BLaER1 treated with 17β-estradiol and CSF1 and Interleukin-3, amounts not matched to agents 10 nM and 100 nM (cell line): ENCODE results near the gene LPIN1.

Experiments used
- H3K27ac ChIP-seq, 11 experiments: shearing (Covaris generic); formaldehyde crosslinking; 2 replicates each; pipeline ENCODE4 v1.8.1; 2022
- H3K27me3 ChIP-seq, 11 experiments: shearing (Covaris generic); formaldehyde crosslinking; 2 replicates each; pipeline ENCODE4 v1.8.1; 2022
- H3K36me3 ChIP-seq, 11 experiments: shearing (Covaris generic); formaldehyde crosslinking; 2 replicates each; pipeline ENCODE4 v1.8.1; 2022
- H3K4me1 ChIP-seq, 10 experiments: shearing (Covaris generic); formaldehyde crosslinking; 2 replicates each; pipeline ENCODE4 v1.8.1; 2022
- H3K4me2 ChIP-seq, 11 experiments: shearing (Covaris generic); formaldehyde crosslinking; 2 replicates each; pipeline ENCODE4 v1.8.1; 2022
- H3K4me3 ChIP-seq, 10 experiments: shearing (Covaris generic); formaldehyde crosslinking; 2 replicates each; pipeline ENCODE4 v1.8.1; 2022
- H3K9ac ChIP-seq, 11 experiments: shearing (Covaris generic); formaldehyde crosslinking; 2 replicates each; pipeline ENCODE4 v1.8.1; 2022
- H3K9me3 ChIP-seq, 11 experiments: shearing (Covaris generic); formaldehyde crosslinking; replicated peaks in 1 of 11; 2 replicates each; pipeline ENCODE4 v1.8.1; 2022
- H4K20me1 ChIP-seq, 11 experiments: shearing (Covaris generic); formaldehyde crosslinking; 2 replicates each; pipeline ENCODE4 v1.8.1; 2022
- Cebpa-rat ChIP-seq, 11 experiments: shearing (Covaris generic); IDR thresholded peaks; 2 replicates each; pipeline ENCODE4 v1.8.1; 2022

The LPIN1 gene

GRCh38 chr2:11745613-11746375 lies 638 bp upstream of the LPIN1 start:
- H3K4me2 ChIP-seq = peak overlapping the region; percentile 72 to 97 (median 86)
- H3K27me3 ChIP-seq = no peaks in the 10 kb centered on the region
- H3K9me3 ChIP-seq = no peaks in the 10 kb centered on the region
- H3K36me3 ChIP-seq = no peaks in the 10 kb centered on the region
- H3K4me3 ChIP-seq = peak overlapping the region in 7 of 10 experiments; percentile 41 to 93 (median 76); a peak in 14 of 20 replicates
- peak overlapping the region in 9 of 11 experiments; percentile 60 to 93 (median 79); a peak in 21 of 22 replicates for H3K27ac ChIP-seq
- H3K9ac ChIP-seq = peak overlapping the region; percentile 48 to 93 (median 89); a peak in 19 of 22 replicates
- peaks cover 27 to 40% (median 33%) of the 10 kb centered on the region in 11 experiments; a peak in 21 of 22 replicates for H4K20me1 ChIP-seq
- peaks cover 72 to 84% (median 76%) of the 10 kb centered on the region in 10 experiments for H3K4me1 ChIP-seq
- TF ChIP-seq Cebpa-rat (IDR thresholded peaks at IDR 0.05) = no peak

GRCh38 chr2:11746807-11747459 lies 501 bp downstream of the LPIN1 start:
- peak overlapping the region; percentile 62 to 93 (median 89); a peak in 21 of 22 replicates for H3K27ac ChIP-seq
- H4K20me1 ChIP-seq = peaks cover 30 to 48% (median 39%) of the 10 kb centered on the region in 11 experiments; a peak in 21 of 22 replicates
- H3K4me3 ChIP-seq = peak overlapping the region; percentile 72 to 93 (median 81)
- no peaks in the 10 kb centered on the region for H3K9me3 ChIP-seq
- H3K27me3 ChIP-seq = no peaks in the 10 kb centered on the region
- H3K4me2 ChIP-seq = peak overlapping the region; percentile 91 to 98 (median 94)
- H3K4me1 ChIP-seq = peaks cover 82 to 92% (median 86%) of the 10 kb centered on the region in 10 experiments
- H3K9ac ChIP-seq = peak overlapping the region; percentile 84 to 93 (median 91)
- TF ChIP-seq Cebpa-rat (IDR thresholded peaks at IDR 0.05) = no peak
- no peaks in the 10 kb centered on the region for H3K36me3 ChIP-seq

- no peak for TF ChIP-seq Cebpa-rat (IDR thresholded peaks at IDR 0.05)
- H3K4me2 ChIP-seq = peak overlapping the region; percentile 91 to 98 (median 94)
- no peaks in the 10 kb centered on the region for H3K9me3 ChIP-seq
- no peaks in the 10 kb centered on the region for H3K27me3 ChIP-seq
- peak overlapping the region; percentile 84 to 93 (median 91) for H3K9ac ChIP-seq
- peak overlapping the region in 10 of 11 experiments; percentile 19 to 93 (median 89); a peak in 19 of 22 replicates for H3K27ac ChIP-seq
- no peaks in the 10 kb centered on the region for H3K36me3 ChIP-seq
- peaks cover 78 to 93% (median 91%) of the 10 kb centered on the region in 10 experiments for H3K4me1 ChIP-seq
- peak overlapping the region; percentile 72 to 93 (median 81) for H3K4me3 ChIP-seq
- peaks cover 37 to 55% (median 47%) of the 10 kb centered on the region in 11 experiments; a peak in 21 of 22 replicates for H4K20me1 ChIP-seq
These were observed 1.8 kb downstream of the LPIN1 start for GRCh38 chr2:11748018-11748860.

- no peaks in the 10 kb centered on the region for H3K27me3 ChIP-seq
- H3K36me3 ChIP-seq = no peaks in the 10 kb centered on the region
- peaks cover 43 to 63% (median 55%) of the 10 kb centered on the region in 11 experiments; a peak in 21 of 22 replicates for H4K20me1 ChIP-seq
- H3K4me2 ChIP-seq = peak overlapping the region; percentile 91 to 98 (median 94)
- H3K9ac ChIP-seq = peak overlapping the region; percentile 84 to 93 (median 91); a peak in 20 of 22 replicates
- H3K9me3 ChIP-seq = no peaks in the 10 kb centered on the region
- H3K4me1 ChIP-seq = peaks cover 79 to 93% (median 91%) of the 10 kb centered on the region in 10 experiments
- no peak for TF ChIP-seq Cebpa-rat (IDR thresholded peaks at IDR 0.05)
- peak overlapping the region in 9 of 11 experiments; percentile 18 to 93 (median 89); a peak in 16 of 22 replicates for H3K27ac ChIP-seq
- peak overlapping the region in 9 of 10 experiments; percentile 75 to 93 (median 84); a peak in 16 of 20 replicates for H3K4me3 ChIP-seq
These were observed 2.6 kb downstream of the LPIN1 start for GRCh38 chr2:11748861-11749645.

GRCh38 chr2:11749646-11750349 lies 3.4 kb downstream of the LPIN1 start:
- H3K4me1 ChIP-seq = peaks cover 80 to 93% (median 91%) of the 10 kb centered on the region in 10 experiments
- peak overlapping the region in 9 of 11 experiments; percentile 18 to 93 (median 87); a peak in 17 of 22 replicates for H3K27ac ChIP-seq
- H3K4me3 ChIP-seq = peak overlapping the region in 4 of 10 experiments; percentile 33 to 84 (median 77); a peak in 5 of 20 replicates
- H3K27me3 ChIP-seq = no peaks in the 10 kb centered on the region
- H3K36me3 ChIP-seq = no peaks in the 10 kb centered on the region
- no peak for TF ChIP-seq Cebpa-rat (IDR thresholded peaks at IDR 0.05)
- no peaks in the 10 kb centered on the region for H3K9me3 ChIP-seq
- peak overlapping the region; percentile 91 to 98 (median 94) for H3K4me2 ChIP-seq
- peak overlapping the region in 9 of 11 experiments; percentile 84 to 93 (median 91); a peak in 12 of 22 replicates for H3K9ac ChIP-seq
- H4K20me1 ChIP-seq = peaks cover 51 to 71% (median 63%) of the 10 kb centered on the region in 11 experiments; a peak in 21 of 22 replicates

GRCh38 chr2:11750422-11750821 lies 4.0 kb downstream of the LPIN1 start:
- Histone ChIP-seq H3K9ac (peak overlapping the region in 5 of 11 experiments; percentile 5 to 93 (median 91); a peak in 6 of 22 replicates), H3K4me2 (peak overlapping the region; percentile 91 to 98 (median 94))

GRCh38 chr2:11750917-11751316 lies 4.5 kb downstream of the LPIN1 start:
- no peak for TF ChIP-seq Cebpa-rat (IDR thresholded peaks at IDR 0.05)
- Histone ChIP-seq H3K9ac (peak overlapping the region in 4 of 11 experiments; percentile 5 to 91 (median 11); a peak in 3 of 22 replicates), H3K9me3 (no peaks in the 10 kb centered on the region), H3K4me1 (peaks cover 80 to 93% (median 91%) of the 10 kb centered on the region in 10 experiments), H3K4me3 (no peak overlapping the region), H4K20me1 (peaks cover 56 to 81% (median 74%) of the 10 kb centered on the region in 11 experiments), H3K36me3 (no peaks in the 10 kb centered on the region), H3K4me2 (peak overlapping the region; percentile 91 to 98 (median 94); a peak in 21 of 22 replicates), H3K27ac (peak overlapping the region in 4 of 11 experiments; percentile 87 to 93 (median 90); a peak in 4 of 22 replicates), H3K27me3 (no peaks in the 10 kb centered on the region)

More at GRCh38 chr2:11750422-11750821, 4.0 kb downstream of the LPIN1 start:
- H3K27ac ChIP-seq = peak overlapping the region in 8 of 11 experiments; percentile 18 to 93 (median 88); a peak in 13 of 22 replicates
- H3K4me3 ChIP-seq = peak overlapping the region in 1 of 10 experiments; percentile 21; a peak in 1 of 20 replicates
- H3K36me3 ChIP-seq = no peaks in the 10 kb centered on the region
- H4K20me1 ChIP-seq = peaks cover 56 to 77% (median 69%) of the 10 kb centered on the region in 11 experiments
- no peaks in the 10 kb centered on the region for H3K27me3 ChIP-seq
- H3K4me1 ChIP-seq = peaks cover 80 to 93% (median 91%) of the 10 kb centered on the region in 10 experiments
- TF ChIP-seq Cebpa-rat (IDR thresholded peaks at IDR 0.05) = no peak
- H3K9me3 ChIP-seq = no peaks in the 10 kb centered on the region
